NCI-H446 (cell line): ENCODE data around the gene CACNA1F.
A peak's percentile ranks its signal among the peaks of the same experiment; 100 is the strongest.

Source experiments
- DNase-seq, 2 experiments: peaks; one replicate each; lab custom pipeline; 2025; lab: John Stamatoyannopoulos, UW

Gene CACNA1F

GRCh38 chrX:49230500-49231232 lies 2.5 kb downstream of the CACNA1F start:
- no peak for DNase-seq

GRCh38 chrX:49228185-49228584 lies 5.0 kb downstream of the CACNA1F start:
- DNase-seq = no peak

DNA sequence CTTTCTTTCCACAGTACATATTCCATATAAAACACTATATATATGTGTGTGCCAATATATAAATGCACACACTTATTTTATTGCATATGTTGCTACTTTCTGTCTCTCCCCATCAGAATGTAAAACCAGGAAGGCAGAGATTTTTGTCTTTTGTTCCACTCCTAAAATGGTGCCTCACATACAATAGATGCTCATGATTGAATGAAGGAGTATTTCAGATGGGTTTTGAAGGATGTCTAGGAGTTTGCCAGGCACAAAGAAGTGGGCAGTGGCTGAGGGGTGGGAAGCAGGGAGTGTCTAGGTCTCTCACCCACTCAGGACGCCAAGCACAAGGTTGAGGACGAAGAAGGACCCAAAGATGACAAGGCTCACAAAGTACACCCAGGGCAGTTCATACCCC lies 5.4 kb downstream of the CACNA1F start:
- DNase-seq = no peak

DNA sequence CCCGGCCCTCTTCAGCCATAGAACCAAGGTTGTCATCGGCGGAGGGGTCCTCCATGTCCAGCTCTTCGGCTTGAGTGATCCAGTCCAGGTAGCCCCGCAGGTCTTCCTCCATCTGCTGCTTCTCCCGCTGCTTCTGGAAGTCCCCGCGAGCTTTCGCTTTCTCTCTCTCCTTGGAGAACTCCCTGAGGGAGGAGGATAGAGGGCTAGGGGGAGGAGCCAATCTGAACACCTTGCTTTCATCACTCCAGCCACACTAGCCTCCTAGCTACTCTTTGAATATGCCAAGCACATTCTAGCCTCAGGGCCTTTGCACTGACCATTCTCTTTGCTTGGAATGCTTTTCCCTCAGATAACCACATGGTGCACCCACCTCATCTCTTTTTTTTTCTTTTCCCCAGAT lies 6.2 kb downstream of the CACNA1F start:
- DNase-seq = no peak

DNA sequence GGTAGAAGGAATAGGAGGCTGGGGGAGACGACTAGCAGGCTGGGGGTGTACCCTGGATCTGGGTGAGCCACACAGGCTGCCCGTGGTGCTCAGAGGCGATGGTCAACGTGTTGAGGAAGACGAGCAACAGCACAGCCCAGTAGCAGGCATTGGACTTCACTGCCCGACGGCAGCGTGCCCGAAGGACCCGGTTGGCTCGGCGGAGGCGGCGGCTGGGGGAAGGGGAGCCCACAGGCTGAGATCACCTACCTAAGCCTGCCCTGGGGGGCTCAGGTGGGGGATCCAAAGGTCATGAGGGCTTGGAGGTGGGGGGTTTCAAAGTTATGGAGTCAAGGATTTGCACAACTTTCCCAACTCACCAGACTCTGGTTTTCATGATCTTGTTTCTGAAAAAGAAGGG lies 7.3 kb downstream of the CACNA1F start:
- no peak for DNase-seq

GRCh38 chrX:49221868-49222267 lies 11.3 kb downstream of the CACNA1F start:
- no peak for DNase-seq

DNA sequence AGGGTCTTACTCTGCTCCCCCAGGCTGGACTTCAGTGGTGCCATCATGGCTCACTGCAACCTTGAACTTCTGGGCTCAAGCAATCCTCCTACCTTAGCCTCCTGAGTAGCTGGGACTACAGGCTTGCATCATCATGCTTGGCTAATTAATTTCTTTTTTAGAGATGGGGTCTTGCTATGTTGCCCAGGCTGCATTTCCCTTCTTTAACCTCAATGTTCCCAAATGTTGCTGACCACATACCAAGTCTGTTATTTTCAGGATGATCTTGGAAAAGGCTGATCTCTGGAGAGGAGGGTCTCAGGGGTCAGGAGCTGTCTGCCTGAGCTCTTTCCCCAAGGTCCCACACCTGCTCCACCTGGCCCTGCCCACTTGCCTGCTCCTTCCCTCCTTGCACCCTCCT lies 13.0 kb downstream of the CACNA1F start:
- no peak for DNase-seq

GRCh38 chrX:49214996-49215526 lies 18.1 kb downstream of the CACNA1F start:
- no peak for DNase-seq

DNA sequence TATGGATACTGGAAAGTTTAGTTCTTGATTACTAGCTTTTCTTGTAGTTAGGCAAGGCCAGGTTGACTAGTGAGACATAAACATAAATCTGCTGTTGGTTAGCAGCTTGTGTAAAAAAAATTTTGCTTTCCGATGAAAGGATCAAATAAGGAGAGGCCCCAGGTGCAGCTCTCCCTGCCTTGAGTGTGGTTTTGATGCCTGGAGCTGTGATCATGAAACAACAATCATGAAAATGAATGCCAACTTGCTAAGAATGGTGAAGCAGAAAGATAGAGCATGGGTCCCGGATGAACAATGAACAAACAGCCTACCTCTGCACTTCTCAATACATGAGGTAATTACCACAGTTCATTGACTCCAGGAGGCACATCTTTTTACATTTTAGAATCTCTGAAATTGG lies 18.7 kb downstream of the CACNA1F start:
- no peak for DNase-seq

GRCh38 chrX:49212861-49213260 lies 20.3 kb downstream of the CACNA1F start:
- DNase-seq = no peak

DNA sequence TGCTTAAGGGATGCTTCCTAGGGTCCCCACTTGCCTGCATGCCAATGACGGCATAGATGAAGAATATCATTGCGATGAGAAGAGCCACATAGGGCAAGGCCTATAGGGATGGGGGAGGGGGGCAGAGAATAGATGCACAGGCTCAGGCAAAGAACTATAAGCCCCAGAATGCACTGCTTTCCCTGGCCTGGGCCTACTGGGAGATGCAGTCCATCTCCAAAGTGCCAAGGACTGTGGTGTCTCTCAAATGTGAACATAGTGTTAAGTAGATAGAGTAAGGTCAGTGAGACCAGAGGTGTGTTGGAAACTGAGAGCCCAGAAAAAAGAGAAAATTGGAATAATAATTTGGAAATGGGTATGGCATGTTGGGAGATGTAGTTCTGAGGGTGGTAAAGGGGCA lies 20.9 kb downstream of the CACNA1F start:
- DNase-seq = no peak

DNA sequence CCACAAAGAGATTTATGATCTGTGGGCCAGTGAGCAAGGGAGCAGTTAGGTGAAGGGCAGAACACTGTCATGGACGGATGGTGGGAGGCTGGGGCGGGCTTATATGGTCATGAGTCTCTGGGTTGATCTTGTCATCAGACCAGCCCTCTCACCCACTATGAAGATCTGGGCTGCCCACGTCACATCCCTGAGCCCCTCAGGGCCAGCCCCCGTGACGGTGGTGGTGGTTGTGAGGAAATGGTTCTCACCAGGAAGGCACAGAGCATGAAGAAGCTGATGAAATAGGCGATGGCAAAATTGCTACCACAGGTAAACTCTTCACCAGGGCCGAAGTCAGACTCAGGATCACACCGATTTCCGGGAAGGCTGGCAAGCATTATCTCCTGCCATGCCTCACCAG lies 22.1 kb downstream of the CACNA1F start:
- no peak for DNase-seq

- no peak for DNase-seq
These were observed 22.7 kb downstream of the CACNA1F start for GRCh38 chrX:49210406-49210805.

DNA sequence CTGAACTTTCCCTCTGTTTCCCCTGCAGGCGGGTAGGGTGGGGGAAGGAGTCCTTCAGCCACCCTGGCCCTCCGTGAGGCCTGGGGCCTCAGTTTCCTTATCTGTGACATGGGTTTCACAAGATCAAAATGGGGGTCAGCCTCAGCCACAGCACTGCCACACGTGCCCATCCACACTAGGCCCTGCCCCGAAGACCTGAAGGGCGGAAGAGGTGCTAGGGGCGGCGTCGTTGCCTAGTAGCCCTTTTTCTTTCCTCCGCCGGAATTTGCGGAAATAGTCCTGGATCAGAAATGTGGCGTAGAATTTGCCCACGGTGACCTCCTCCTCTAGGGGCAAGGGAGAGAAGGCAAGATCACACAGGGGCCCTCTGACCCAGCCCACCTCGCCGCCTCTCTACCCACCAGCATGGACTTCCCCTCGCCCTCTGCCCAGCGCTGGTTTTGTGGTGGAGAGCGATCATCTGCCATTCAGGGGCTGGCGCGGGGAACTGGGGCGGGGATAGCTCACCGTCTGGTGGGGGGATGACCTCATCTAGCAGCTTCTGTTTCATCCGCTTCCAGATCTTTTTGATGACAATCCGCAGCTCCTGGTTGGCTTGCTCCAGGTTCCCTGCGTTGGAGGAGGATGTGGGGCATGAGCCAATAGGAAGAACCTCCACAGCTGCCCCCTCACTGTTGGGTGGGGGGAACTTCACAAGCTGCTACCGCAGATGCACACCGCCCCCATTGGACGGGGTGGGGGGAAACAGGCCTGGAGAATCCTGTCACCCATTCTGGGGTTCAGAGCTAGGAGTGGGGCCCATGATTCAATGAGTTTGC lies 23.5 kb downstream of the CACNA1F start:
- DNase-seq = peak; percentile 39 to 67

GRCh38 chrX:49208399-49208798 lies 24.7 kb downstream of the CACNA1F start:
- DNase-seq = no peak

- DNase-seq = no peak
These were observed 26.6 kb downstream of the CACNA1F start for GRCh38 chrX:49206543-49206942.

- DNase-seq = no peak
These were observed 27.7 kb downstream of the CACNA1F start for GRCh38 chrX:49205443-49205842.

DNA sequence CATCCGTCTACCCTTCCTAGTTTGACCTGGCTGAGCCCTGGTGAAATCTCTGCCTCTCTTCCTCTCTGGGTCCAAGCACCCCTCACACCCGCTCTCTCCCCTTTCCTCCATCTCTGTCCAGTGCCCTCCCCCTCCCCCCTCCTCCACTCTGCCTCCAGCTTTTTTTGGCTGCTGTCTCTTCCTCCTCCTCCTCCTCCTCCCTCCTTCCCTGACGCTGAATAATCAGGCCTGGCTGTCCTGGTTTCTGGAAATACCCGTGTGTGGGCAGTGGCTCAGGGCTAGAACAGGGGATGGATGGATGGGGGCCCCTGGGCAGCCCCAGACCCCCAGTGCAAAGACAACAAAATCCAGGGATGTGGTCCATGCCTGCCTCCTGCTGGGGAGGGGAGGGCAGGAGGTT lies 28.4 kb downstream of the CACNA1F start:
- DNase-seq = no peak

DNA sequence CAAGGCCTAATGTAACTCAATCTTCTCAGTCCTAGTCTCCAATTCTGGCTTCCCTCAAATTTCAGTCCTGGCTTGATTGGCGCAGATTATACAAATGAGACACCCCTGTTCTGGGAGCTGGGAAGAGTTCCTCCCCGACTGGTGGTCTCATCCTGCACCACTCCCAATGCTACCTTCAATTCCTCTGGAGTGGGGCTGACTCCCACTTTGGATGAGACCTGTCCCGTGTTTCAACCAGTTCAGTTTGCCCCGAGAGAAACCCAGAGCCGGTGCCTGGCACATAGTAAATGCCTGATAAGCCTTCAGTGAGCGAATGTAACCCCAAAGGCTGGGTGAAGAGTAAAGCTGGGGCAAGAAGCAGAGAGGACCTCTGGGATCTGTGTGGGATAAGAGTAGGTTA lies 29.1 kb downstream of the CACNA1F start:
- no peak for DNase-seq

DNA sequence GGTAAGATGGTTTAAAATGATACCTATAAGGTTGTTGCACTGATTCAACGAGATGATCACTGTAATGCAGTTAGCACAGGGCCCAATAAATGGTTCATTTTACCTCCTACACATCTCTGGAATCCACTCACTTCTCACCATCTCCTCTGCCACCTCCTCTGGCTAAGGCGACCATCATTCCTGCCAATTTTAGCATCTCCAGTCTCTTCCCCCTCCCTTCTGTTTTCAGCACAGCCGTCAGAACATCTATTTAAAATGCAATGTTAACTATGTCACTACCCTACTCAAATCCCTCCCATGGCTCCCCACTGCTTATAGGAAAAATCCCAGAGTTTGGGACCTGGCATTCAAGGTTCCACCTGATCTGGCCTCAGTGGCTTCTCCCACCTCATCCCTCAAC lies 29.6 kb downstream of the CACNA1F start:
- no peak for DNase-seq

DNA sequence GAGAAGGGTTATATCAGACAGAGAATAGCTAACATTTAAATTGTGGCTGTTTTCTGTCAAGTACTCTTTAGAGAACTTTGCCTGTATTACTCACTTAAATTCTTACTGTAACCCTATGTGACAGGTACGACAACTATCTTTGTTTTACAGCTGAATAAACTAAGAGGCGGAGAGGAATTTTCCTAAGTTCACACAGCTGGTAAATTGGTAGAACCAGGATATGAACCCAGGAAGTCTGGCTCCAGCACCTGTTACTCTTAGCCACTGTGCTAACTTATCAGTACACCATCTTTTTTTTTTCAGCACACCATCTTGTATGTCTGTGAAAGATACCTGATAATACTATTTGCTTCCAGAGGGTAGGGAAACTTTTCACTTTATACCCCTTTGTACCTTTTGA lies 31.1 kb downstream of the CACNA1F start:
- DNase-seq = no peak

- peak; percentile 66 to 86 for DNase-seq
These were observed 33.0 kb downstream of the CACNA1F start, which contains the start of gene SYP for GRCh38 chrX:49199906-49200771. SYP (minus strand) TSS chrX:49200193; CDS start chrX:49200186, 7 bp downstream.
